ENCODE results near the gene ENOX1. TPM values are rescaled to one million over a fixed set of nuclear protein-coding genes. Genes with fewer than 3 reads are reported as not detected.
A peak's percentile ranks its signal among the peaks of the same experiment; 100 is the strongest.

Gene ENOX1
- total RNA-seq, 1 experiment from 2014 or later, result 1.5 TPM

- no peaks in the 10 kb centered on the region for H3K36me3 Mint-ChIP-seq (ENCODE audit: insufficient read depth, unreplicated experiment)
- no peaks in the 10 kb centered on the region for H3K27me3 Mint-ChIP-seq (ENCODE audit: unreplicated experiment)
- H3K27ac Mint-ChIP-seq (ENCODE audit: unreplicated experiment), result no peak overlapping the region
- H3K4me1 Mint-ChIP-seq (ENCODE audit: low read depth, unreplicated experiment), result peaks cover 39% of the 10 kb centered on the region
- H3K9me3 Mint-ChIP-seq (ENCODE audit: low read depth, unreplicated experiment), result no peaks in the 10 kb centered on the region
- no peak overlapping the region for H3K4me3 Mint-ChIP-seq (ENCODE audit: low read depth, unreplicated experiment)
- no peak for TF ChIP-seq CTCF (IDR thresholded peaks at IDR 0.05; ENCODE audit: unreplicated experiment)
- no peak for DNase-seq
- intact Hi-C loops (cut with micrococcal nuclease; ENCODE audit: unreplicated experiment), result loop anchor here (10.0 kb wide), 1 partner anchor 270 kb away; no protein-coding TSS in a partner anchor
- BruUV-seq (replicated peaks), result no TSS peak
- CTCF ChIA-PET, result no interaction called here
Observed at GRCh38 chr13:43574605-43575004, 212.2 kb downstream of the ENOX1 start.

- BruUV-seq (replicated peaks), result no TSS peak
- intact Hi-C loops (cut with micrococcal nuclease; ENCODE audit: unreplicated experiment), result loop anchor here (10.0 kb wide), 1 partner anchor 269 kb away; no protein-coding TSS in a partner anchor
- H3K27me3 Mint-ChIP-seq (ENCODE audit: unreplicated experiment), result no peaks in the 10 kb centered on the region
- peak overlapping the region; percentile 44 for H3K4me3 Mint-ChIP-seq (ENCODE audit: low read depth, unreplicated experiment)
- H3K4me1 Mint-ChIP-seq (ENCODE audit: low read depth, unreplicated experiment), result peaks cover 45% of the 10 kb centered on the region
- no peaks in the 10 kb centered on the region for H3K36me3 Mint-ChIP-seq (ENCODE audit: insufficient read depth, unreplicated experiment)
- H3K9me3 Mint-ChIP-seq (ENCODE audit: low read depth, unreplicated experiment), result no peaks in the 10 kb centered on the region
- no peak for DNase-seq
- H3K27ac Mint-ChIP-seq (ENCODE audit: unreplicated experiment), result peak overlapping the region; percentile 79
- CTCF ChIA-PET, result interaction anchor here (0.5 kb wide), 1 partner anchor 1548 kb away, joined by 5 read pairs; no protein-coding TSS in a partner anchor
- no peak for TF ChIP-seq CTCF (IDR thresholded peaks at IDR 0.05; ENCODE audit: unreplicated experiment)
Observed at GRCh38 chr13:43573802-43574514, 212.8 kb downstream of the ENOX1 start.

- H3K27me3 Mint-ChIP-seq (ENCODE audit: unreplicated experiment), result no peaks in the 10 kb centered on the region
- H3K9me3 Mint-ChIP-seq (ENCODE audit: low read depth, unreplicated experiment), result no peaks in the 10 kb centered on the region
- peak; percentile 6 for DNase-seq
- H3K36me3 Mint-ChIP-seq (ENCODE audit: insufficient read depth, unreplicated experiment), result no peaks in the 10 kb centered on the region
- peak overlapping the region; percentile 79 for H3K27ac Mint-ChIP-seq (ENCODE audit: unreplicated experiment)
- no peak for TF ChIP-seq CTCF (IDR thresholded peaks at IDR 0.05; ENCODE audit: unreplicated experiment)
- peaks cover 49% of the 10 kb centered on the region for H3K4me1 Mint-ChIP-seq (ENCODE audit: low read depth, unreplicated experiment)
- no TSS peak for BruUV-seq (replicated peaks)
- peak overlapping the region; percentile 44 for H3K4me3 Mint-ChIP-seq (ENCODE audit: low read depth, unreplicated experiment)
- CTCF ChIA-PET, result interaction anchor here (0.5 kb wide), 1 partner anchor 1547 kb away, joined by 5 read pairs; no protein-coding TSS in a partner anchor
- intact Hi-C loops (cut with micrococcal nuclease; ENCODE audit: unreplicated experiment), result loop anchor here (10.0 kb wide), 1 partner anchor 269 kb away; no protein-coding TSS in a partner anchor
Observed at GRCh38 chr13:43573361-43573740, 213.4 kb downstream of the ENOX1 start.

- no peak for DNase-seq
Observed at GRCh38 chr13:43572656-43573360, 214.0 kb downstream of the ENOX1 start.

More at GRCh38 chr13:43572656-43573360, 214.0 kb downstream of the ENOX1 start:
- Mint-ChIP-seq H3K27ac (ENCODE audit: unreplicated experiment) (peak overlapping the region; percentile 79), H3K4me1 (ENCODE audit: low read depth, unreplicated experiment) (peaks cover 49% of the 10 kb centered on the region), H3K36me3 (ENCODE audit: insufficient read depth, unreplicated experiment) (no peaks in the 10 kb centered on the region), H3K27me3 (ENCODE audit: unreplicated experiment) (no peaks in the 10 kb centered on the region), H3K9me3 (ENCODE audit: low read depth, unreplicated experiment) (no peaks in the 10 kb centered on the region), H3K4me3 (ENCODE audit: low read depth, unreplicated experiment) (peak overlapping the region; percentile 44)
- BruUV-seq (replicated peaks), result no TSS peak
- no peak for TF ChIP-seq CTCF (IDR thresholded peaks at IDR 0.05; ENCODE audit: unreplicated experiment)
- CTCF ChIA-PET, result interaction anchor here (0.5 kb wide), 1 partner anchor 1547 kb away, joined by 5 read pairs; no protein-coding TSS in a partner anchor
- intact Hi-C loops (cut with micrococcal nuclease; ENCODE audit: unreplicated experiment), result loop anchor here (10.0 kb wide), 1 partner anchor 268 kb away; no protein-coding TSS in a partner anchor
